Coronary artery (tissue), 2 donors: Measurements from ENCODE around the gene DCST2.
A peak's percentile ranks its signal among the peaks of the same experiment; 100 is the strongest.

Source experiments
- DNase-seq: peaks from one replicate; pipeline ENCODE4 v3.0.0-alpha.2; 2017; ENCODE audit warnings: low spot score
- H3K27ac ChIP-seq, 2 donors: fragments of 200-600 bp; sonication (generic); one replicate each; pipeline ENCODE4 v1.5.1; 2016 to 2019
- H3K4me3 ChIP-seq: fragments of 200-600 bp; sonication (generic); 2 replicates; pipeline ENCODE4 v1.5.1; 2016; ENCODE audit warnings: mild to moderate bottlenecking, moderate library complexity
- TF ChIP-seq, protein P1 (sequence below): fragments of 200-600 bp; sonication (generic); IDR thresholded peaks from one replicate; pipeline ENCODE4 v1.5.1; 2019; ENCODE audit warnings: antibody characterized with exemption

DCST2 gene

GRCh38 chr1:155079210-155079486 lies 45.6 kb upstream of the DCST2 start:
- Histone ChIP-seq H3K27ac (no peak overlapping the region), H3K4me3 (peak overlapping the region; percentile 68)
- no peak for DNase-seq
- TF ChIP-seq, protein P1, sequence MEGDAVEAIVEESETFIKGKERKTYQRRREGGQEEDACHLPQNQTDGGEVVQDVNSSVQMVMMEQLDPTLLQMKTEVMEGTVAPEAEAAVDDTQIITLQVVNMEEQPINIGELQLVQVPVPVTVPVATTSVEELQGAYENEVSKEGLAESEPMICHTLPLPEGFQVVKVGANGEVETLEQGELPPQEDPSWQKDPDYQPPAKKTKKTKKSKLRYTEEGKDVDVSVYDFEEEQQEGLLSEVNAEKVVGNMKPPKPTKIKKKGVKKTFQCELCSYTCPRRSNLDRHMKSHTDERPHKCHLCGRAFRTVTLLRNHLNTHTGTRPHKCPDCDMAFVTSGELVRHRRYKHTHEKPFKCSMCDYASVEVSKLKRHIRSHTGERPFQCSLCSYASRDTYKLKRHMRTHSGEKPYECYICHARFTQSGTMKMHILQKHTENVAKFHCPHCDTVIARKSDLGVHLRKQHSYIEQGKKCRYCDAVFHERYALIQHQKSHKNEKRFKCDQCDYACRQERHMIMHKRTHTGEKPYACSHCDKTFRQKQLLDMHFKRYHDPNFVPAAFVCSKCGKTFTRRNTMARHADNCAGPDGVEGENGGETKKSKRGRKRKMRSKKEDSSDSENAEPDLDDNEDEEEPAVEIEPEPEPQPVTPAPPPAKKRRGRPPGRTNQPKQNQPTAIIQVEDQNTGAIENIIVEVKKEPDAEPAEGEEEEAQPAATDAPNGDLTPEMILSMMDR = no peak

GRCh38 chr1:155078469-155079209 lies 45.1 kb upstream of the DCST2 start, which contains the start of gene EFNA3:
Gene EFNA3, plus strand, starts transcription at chr1:155078837. Its CDS starts 105 bp downstream, at chr1:155078942.
- no peak for DNase-seq
- TF ChIP-seq, protein P1 = no peak
- Histone ChIP-seq H3K27ac (no peak within 1 kb of the TSS), H3K4me3 (peak within 1 kb of the TSS; percentile 68)

- no peak overlapping the region for H3K4me3 ChIP-seq
- no peak overlapping the region for H3K27ac ChIP-seq
- TF ChIP-seq, protein P1 = no peak
- DNase-seq = no peak
Measured at GRCh38 chr1:155077758-155078445, 44.3 kb upstream of the DCST2 start.

GRCh38 chr1:155077346-155077745 lies 43.8 kb upstream of the DCST2 start:
- H3K27ac ChIP-seq = no peak overlapping the region
- DNase-seq = no peak
- TF ChIP-seq, protein P1 = no peak
- H3K4me3 ChIP-seq = no peak overlapping the region

DNA sequence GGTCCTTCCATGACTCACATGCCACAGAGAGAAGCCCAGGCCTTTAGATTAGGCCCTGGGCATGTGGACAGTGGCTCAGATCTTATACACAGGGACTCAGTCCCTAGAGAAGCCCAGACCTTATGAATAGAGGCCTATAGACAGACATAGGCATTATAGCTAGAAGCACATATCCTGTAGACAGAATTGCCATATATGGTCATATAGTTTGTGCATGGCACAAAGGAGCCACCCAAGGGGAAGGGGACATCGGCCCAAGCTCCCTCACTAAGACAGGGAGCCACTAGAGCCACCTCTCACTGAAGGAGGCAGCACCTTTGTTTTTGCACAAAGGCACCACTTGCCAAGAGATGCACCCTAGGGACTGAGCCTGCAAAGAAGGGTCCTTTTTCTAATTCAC lies 42.8 kb upstream of the DCST2 start:
- Histone ChIP-seq H3K27ac (no peak overlapping the region), H3K4me3 (no peak overlapping the region)
- TF ChIP-seq, protein P1 = no peak
- DNase-seq = no peak

- TF ChIP-seq, protein P1 = no peak
- H3K4me3 ChIP-seq = no peak overlapping the region
- H3K27ac ChIP-seq = no peak overlapping the region
- no peak for DNase-seq
Measured at GRCh38 chr1:155075535-155075934, 42.0 kb upstream of the DCST2 start.
